PC-9 (cell line): ENCODE measurements around the gene DEAF1.
"Not testable (repeated sequence)": the region's sequence is repeated elsewhere in the genome, so short reads cannot be mapped to it uniquely, and the experiment has no call there.

ENCODE experiments used
- EZH2 ChIP-seq: fragments of 200-600 bp; sonication (generic); IDR thresholded peaks from 2 replicates; pipeline ENCODE4 v1.8.0; 2017; ENCODE audit warnings: antibody characterized with exemption, low read depth
- TF ChIP-seq, protein P1 (sequence below): fragments of 200-600 bp; sonication (generic); conservative IDR thresholded peaks from 2 replicates; pipeline ENCODE4 v1.6.1; 2017; ENCODE audit warnings: mixed run types, antibody characterized with exemption, mild to moderate bottlenecking, moderate library complexity

DNA sequence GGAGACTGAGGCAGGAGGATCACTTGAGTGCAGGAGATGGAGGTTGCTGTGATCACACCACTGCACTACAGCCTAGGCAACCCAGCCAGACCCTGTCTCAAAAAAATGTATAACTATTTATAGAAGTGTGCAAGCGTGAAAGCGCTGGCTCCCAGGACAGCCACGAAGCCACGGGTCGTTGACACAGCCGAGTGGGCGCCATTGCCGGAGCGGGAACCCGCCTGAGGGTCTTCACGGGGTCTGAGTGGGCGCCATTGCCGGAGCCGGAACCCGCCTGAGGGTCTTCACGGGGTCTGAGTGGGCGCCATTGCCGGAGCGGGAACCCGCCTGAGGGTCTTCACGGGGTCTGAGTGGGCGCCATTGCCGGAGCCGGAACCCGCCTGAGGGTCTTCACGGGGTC, 39.5 kb upstream of the DEAF1 start:
- TF ChIP-seq, protein P1, sequence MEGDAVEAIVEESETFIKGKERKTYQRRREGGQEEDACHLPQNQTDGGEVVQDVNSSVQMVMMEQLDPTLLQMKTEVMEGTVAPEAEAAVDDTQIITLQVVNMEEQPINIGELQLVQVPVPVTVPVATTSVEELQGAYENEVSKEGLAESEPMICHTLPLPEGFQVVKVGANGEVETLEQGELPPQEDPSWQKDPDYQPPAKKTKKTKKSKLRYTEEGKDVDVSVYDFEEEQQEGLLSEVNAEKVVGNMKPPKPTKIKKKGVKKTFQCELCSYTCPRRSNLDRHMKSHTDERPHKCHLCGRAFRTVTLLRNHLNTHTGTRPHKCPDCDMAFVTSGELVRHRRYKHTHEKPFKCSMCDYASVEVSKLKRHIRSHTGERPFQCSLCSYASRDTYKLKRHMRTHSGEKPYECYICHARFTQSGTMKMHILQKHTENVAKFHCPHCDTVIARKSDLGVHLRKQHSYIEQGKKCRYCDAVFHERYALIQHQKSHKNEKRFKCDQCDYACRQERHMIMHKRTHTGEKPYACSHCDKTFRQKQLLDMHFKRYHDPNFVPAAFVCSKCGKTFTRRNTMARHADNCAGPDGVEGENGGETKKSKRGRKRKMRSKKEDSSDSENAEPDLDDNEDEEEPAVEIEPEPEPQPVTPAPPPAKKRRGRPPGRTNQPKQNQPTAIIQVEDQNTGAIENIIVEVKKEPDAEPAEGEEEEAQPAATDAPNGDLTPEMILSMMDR, result not testable (repeated sequence)
- not testable (repeated sequence) for TF ChIP-seq EZH2
